ENCODE results near the gene ZNF135. TPM values are rescaled to one million over a fixed set of nuclear protein-coding genes. Genes with fewer than 3 reads are reported as not detected.

The ZNF135 gene
- total and polyA plus RNA-seq, 2 experiments from 2014 or later = 4.8 to 10.3 TPM

DNA sequence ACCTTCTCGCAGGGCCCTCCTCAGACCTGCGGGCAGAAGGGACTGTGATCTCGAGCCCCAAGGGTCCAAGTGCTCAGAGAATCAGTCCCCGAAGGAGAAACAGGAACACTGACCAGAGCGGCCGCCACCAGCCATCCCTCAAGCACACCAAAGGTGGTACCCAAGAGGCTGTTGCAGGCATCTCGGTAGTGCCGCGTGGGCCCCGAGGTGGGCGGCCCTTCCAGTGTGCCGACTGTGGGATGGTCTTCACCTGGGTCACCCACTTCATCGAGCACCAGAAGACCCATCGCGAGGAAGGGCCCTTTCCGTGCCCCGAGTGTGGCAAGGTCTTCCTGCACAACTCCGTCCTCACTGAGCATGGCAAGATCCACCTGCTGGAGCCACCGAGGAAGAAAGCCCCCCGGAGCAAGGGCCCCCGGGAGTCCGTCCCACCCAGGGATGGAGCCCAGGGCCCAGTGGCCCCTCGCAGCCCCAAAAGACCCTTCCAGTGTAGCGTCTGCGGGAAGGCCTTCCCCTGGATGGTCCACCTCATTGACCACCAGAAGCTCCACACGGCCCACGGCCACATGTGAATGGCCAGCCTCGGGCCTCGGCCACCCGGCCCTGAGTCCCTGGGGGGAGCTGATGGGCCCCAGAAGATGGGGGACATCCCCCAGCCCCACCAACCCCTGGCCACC is 5.5 kb upstream of the ZNF135 start (continued):
- TF ChIP-seq, protein P1, sequence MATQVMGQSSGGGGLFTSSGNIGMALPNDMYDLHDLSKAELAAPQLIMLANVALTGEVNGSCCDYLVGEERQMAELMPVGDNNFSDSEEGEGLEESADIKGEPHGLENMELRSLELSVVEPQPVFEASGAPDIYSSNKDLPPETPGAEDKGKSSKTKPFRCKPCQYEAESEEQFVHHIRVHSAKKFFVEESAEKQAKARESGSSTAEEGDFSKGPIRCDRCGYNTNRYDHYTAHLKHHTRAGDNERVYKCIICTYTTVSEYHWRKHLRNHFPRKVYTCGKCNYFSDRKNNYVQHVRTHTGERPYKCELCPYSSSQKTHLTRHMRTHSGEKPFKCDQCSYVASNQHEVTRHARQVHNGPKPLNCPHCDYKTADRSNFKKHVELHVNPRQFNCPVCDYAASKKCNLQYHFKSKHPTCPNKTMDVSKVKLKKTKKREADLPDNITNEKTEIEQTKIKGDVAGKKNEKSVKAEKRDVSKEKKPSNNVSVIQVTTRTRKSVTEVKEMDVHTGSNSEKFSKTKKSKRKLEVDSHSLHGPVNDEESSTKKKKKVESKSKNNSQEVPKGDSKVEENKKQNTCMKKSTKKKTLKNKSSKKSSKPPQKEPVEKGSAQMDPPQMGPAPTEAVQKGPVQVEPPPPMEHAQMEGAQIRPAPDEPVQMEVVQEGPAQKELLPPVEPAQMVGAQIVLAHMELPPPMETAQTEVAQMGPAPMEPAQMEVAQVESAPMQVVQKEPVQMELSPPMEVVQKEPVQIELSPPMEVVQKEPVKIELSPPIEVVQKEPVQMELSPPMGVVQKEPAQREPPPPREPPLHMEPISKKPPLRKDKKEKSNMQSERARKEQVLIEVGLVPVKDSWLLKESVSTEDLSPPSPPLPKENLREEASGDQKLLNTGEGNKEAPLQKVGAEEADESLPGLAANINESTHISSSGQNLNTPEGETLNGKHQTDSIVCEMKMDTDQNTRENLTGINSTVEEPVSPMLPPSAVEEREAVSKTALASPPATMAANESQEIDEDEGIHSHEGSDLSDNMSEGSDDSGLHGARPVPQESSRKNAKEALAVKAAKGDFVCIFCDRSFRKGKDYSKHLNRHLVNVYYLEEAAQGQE (IDR thresholded peaks at IDR 0.05; ENCODE audit: unreplicated experiment) = no peak

DNA sequence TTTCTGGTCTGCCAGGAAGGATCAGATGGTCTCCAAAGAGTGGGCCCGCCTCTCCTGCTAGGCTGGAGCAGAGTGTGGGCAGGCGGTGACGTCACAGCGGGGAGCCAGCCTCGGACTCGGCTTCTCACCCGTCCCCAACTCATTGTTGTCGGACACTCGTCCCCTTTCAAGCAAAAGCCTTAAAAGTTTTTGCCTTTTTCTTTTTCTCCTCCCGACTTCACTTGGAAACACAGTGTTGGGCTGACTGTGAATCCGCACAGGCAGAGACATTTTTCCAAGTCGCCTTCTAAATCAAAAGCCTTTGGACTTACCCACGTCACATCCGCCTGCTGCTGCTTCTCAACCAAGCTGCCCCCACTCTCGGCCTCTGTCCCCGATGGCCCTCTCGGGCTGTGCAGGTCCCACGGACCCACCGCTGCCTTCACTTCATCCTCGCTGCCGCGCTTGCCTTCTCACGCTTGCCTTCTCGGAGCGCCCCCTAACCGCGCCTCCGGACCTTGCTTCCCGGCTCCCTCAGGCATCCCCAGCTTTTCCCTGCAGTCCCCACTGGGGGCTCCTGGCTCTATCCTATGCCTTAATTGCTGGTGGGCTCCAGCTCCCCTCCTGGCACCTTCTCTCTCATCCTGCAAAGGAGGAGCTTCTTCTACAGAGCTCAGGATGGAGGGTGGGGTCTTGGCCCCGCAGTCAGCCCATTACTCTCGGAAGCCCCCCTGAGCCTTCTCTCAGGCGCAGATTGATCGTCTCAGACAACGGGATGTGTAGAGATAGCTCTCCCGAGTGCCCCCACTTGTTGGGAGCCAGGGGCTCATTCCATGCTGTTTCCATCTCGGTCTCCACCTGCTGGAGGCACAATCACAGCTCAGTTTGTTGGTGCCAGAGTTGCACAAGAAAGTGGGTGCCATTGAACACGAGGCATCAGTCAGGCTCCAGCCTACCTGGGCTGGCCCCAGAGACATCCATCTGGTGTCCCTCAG is 3.9 kb upstream of the ZNF135 start:
- TF ChIP-seq, protein P2, sequence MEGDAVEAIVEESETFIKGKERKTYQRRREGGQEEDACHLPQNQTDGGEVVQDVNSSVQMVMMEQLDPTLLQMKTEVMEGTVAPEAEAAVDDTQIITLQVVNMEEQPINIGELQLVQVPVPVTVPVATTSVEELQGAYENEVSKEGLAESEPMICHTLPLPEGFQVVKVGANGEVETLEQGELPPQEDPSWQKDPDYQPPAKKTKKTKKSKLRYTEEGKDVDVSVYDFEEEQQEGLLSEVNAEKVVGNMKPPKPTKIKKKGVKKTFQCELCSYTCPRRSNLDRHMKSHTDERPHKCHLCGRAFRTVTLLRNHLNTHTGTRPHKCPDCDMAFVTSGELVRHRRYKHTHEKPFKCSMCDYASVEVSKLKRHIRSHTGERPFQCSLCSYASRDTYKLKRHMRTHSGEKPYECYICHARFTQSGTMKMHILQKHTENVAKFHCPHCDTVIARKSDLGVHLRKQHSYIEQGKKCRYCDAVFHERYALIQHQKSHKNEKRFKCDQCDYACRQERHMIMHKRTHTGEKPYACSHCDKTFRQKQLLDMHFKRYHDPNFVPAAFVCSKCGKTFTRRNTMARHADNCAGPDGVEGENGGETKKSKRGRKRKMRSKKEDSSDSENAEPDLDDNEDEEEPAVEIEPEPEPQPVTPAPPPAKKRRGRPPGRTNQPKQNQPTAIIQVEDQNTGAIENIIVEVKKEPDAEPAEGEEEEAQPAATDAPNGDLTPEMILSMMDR (conservative IDR thresholded peaks at IDR 0.05; ENCODE audit: low read depth in 2 of 2) = peak; percentile 66 to 74
- TF ChIP-seq POLR2AphosphoS5 (IDR thresholded peaks at IDR 0.05; ENCODE audit: low read depth) (peak; percentile 52; the same call in 1 of the 2 replicates), ZNF331 (CRISPR knock-in tag; IDR thresholded peaks at IDR 0.05; ENCODE audit: low read depth) (no peak)
- DNase-seq (ENCODE audit: low spot score) (peak; percentile 92), ATAC-seq (peak; percentile 38)
- no peak overlapping the region for H3K27ac Mint-ChIP-seq
- H3K4me2 ChIP-seq = peak overlapping the region; percentile 91
- peak overlapping the region; percentile 67 for H3K4me3 ChIP-seq
- H4K20me1 ChIP-seq (replicated peaks; ENCODE audit: insufficient read depth) = no peaks in the 10 kb centered on the region
- H3K9me2 ChIP-seq (ENCODE audit: insufficient read depth) = 0 out of 2 replicates have a peak, but pooled peaks cover 1% of the 10 kb centered on the region
- H3K36me3 Mint-ChIP-seq (ENCODE audit: low read depth) = peaks cover 33% of the 10 kb centered on the region
- 0 out of 2 replicates have a peak, but pooled peaks cover 4% of the 10 kb centered on the region for H3F3A ChIP-seq (replicated peaks; ENCODE audit: low read depth)
- peaks cover 13% of the 10 kb centered on the region for H3K27me3 Mint-ChIP-seq (ENCODE audit: insufficient read depth, low read depth, poor library complexity)
- H3K9me3 Mint-ChIP-seq = peaks cover 81% of the 10 kb centered on the region
- peak overlapping the region; percentile 79 for H3K27ac ChIP-seq (ENCODE audit: low read depth)
- H3K27me3 ChIP-seq (ENCODE audit: insufficient read depth) = no peaks in the 10 kb centered on the region
- peaks cover 8% of the 10 kb centered on the region for H3K4me1 Mint-ChIP-seq
- H2AFZ ChIP-seq = peak overlapping the region; percentile 99
- H3K79me2 ChIP-seq (replicated peaks; ENCODE audit: insufficient read depth) = no peaks in the 10 kb centered on the region
- no peaks in the 10 kb centered on the region for H3K36me3 ChIP-seq (ENCODE audit: insufficient read depth)
- H3K4me3 Mint-ChIP-seq = peak overlapping the region; percentile 52
- H3K4me1 ChIP-seq (ENCODE audit: insufficient read depth) = peaks cover 16% of the 10 kb centered on the region
